HG02759 (cell line): ENCODE measurements around the gene PPP3R1.

Experiments used
- ATAC-seq: cut with Tn5 transposase; IDR thresholded peaks from one replicate; pipeline ENCODE4 v1.9.1; 2021; ENCODE audit warnings: mild to moderate bottlenecking, moderate library complexity; ENCODE audit not compliant: unreplicated experiment

PPP3R1 gene

DNA sequence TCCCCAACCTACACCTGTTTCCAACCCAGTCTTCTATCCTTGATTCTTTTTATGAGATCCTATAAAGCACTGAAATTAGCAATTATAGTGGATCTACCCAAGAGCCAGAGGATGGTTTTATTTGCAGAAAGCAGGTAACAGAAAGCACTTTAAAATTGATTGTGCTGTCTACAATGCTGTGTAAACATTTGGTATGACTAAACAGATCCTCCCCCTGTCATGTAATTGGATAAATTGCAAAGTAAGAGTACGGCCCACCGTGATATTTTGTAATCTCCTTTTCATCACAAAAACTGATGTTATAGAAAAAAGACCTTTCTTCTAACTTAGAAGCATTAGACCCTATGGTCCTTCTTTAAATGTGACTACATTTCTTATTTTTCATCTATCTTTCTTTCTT, 11.3 kb upstream of the PPP3R1 start:
- no peak for ATAC-seq

DNA sequence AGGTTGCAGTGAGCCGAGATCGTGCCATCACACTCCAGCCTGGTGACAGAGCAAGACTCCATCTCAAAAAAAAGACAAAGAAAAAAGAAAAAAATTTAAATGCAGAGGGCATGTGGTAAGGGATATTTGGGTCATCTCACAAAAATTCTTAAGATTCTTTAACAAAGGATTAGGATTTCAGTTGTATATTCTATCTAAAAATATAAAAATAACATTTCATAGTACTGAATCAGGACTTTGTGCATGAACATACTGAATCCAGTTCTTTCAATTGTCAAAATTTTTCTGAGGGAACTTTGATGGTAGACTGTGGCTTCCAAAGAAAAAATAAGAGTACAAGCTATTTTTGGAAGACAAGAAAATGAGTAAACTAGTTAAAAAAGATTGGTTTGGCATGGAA, 6.5 kb upstream of the PPP3R1 start:
- no peak for ATAC-seq

DNA sequence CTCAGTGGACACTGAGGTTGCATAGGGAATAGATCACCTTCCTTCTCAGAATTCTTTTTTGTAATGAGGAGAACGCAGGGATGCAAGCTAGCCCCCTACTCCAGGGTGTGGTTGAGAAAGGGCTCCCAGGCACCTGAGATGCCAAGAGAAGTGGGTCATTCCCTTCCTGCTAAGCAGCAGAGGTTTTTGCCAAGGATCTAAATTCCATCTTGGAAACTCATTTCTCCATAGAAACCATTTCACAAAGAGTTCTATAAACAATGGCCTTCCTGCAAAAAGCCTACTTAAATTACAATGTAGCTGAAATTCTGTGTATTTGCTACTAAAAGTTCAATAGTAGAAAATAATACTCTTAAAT, 3.7 kb upstream of the PPP3R1 start:
- no peak for ATAC-seq

DNA sequence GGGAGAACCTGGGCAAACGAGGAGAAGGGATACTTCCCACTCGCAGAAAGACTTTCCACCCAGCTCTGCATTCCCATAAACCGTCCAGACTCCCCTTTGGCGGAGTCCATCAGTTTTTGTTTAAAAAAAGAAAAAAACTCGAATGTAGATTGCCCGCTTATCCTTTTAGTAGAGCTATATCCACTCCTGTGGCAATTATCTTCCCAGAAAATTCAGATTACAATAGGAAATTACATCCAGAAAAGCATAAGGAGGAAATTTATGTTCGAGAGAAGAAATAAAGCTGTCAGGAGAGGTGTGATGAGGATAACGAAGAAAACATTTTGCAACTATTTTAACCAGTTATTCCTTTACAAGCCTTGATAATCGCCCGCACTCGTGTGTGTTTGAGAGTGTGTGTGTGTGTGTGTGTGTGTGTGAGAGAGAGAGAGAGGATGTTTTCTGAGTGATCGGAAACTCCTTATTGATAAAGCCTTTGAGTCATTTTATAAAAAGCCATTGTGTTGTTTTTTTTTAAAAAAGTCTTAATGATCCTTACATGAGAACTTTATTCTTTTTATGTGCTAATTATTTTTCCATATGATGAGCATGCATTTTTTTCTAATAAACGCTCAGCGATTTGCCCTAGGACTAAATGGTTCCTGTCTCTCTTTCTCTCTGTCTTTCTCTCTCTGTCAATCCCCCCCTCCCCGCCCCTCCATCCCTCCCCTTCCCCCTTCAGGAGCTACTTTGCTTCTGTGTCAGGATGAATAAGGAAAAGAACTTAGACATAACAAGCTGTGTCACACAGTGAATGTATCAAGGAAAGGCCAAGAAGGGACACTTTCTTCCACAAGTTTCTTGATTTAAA, 1.1 kb upstream of the PPP3R1 start:
- ATAC-seq = no peak

DNA sequence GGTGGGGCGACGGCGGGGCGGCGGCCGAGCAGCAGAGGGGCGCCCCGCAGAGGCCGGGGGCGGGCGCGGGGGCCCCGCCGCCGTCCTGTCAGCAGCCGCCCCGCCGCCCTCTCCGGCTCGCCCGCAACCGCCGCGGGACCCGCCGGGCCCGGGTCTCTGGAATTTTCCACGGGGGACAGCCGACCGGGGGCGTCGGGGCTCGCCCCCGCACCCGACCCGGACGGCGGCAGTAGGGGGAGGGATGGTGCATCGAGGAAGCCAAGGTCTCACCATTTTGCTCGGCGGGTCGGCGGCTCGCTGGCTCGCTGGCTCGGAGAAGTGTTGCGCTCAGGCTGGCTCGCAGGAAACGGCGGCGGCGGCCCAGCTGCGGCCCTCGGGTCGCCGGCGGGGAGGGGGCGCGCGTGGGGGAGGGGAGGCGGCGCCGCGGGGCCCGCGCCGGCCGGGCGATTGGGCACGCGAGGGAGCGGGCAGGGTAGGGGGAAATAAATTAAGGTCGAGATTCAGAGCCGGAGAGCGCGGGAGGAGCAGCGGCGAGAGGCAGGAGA, 405 bp downstream of the PPP3R1 start:
- peak; percentile 16 for ATAC-seq

DNA sequence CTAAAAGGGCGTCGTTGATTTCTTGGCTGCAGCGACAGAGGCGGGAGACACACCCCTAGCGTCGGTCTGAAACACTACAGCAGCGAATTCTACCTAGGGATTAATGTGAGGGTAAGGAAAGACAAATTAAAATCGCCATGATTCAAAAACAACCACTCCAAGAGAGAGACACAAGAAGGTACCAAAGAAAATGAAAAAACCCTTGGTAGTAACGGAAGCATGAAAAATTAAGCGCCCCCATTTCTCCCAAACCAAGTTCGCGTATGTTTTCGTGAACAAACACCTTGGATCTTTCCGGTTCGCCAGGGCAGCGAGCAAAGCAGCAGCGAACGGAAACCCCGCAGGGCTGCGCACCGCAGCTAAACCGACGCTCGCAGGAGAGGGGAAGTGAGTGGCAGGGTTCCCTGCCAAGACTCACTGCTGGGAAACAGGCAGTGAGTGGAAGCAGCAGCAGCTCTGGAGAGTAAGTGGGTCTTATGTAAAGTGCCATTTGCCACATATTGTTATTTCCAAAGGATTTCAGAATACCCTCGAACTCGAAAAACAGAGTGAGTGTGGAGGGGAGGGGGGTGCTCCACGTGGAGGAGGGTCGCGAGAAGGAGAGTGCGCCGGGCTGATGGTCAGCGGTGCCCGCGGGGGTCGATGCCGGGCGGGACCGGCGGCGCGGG, 1.0 kb downstream of the PPP3R1 start:
- ATAC-seq = peak; percentile 48

DNA sequence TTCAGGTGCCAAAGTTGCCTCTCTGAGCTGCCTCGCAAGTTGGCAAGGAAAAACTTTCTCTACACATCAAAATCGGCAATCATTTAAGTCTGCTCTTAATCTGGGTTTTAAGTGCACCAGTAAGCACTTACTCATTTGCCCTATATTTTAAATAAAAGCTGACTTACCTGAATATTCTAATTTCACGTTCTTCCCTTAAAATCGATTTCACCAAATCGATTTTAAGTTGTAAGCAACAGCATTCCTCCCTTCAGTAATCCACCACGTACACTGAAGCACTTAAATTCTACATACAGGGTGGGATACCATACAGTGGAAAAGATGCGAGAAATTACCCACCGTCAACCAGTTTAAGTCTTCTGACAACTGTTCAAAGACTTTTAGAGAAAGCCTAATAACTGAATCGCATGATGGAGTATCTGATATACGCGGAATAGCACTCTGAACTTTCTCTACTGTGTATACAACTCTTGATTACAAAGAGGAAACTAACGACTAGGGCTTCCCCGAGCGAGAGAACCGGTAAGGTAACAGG, 1.6 kb downstream of the PPP3R1 start:
- no peak for ATAC-seq

DNA sequence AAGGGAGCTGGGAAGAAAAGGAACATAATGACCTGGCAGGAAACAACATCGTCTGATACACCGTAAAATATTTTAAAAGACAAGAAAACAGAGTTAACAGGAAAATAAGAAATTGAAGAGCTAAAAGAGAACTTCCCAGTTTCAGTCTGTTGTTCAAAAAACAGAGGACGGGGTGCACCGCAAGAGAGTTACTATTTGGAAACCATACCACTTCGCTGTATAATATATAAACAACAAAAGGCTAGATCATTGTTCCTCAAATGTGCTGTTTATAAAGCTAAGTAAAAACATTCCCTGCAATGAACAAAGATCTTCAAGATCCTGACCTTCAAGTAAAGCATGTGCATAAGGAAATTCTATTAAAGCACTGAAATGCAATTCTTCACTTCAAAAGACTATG, 2.1 kb downstream of the PPP3R1 start:
- no peak for ATAC-seq

DNA sequence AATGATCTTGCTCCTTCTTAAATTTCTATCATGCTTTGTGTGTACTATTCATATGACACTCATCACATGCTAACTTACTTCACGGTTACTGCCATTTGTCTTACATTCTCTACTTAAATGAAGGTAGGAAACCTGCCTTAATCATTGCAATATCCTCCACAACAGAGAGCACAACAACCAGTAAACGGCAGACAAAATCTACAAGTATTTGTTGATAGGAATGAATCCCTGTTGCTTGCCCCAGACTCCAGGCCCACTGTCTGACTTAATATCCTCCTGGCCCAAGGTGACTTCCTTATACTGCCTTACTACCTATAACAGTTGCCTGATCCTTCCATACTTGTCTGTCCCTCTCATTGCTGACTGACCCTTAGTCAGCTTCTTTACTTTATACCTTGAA, 3.5 kb downstream of the PPP3R1 start:
- ATAC-seq = no peak

DNA sequence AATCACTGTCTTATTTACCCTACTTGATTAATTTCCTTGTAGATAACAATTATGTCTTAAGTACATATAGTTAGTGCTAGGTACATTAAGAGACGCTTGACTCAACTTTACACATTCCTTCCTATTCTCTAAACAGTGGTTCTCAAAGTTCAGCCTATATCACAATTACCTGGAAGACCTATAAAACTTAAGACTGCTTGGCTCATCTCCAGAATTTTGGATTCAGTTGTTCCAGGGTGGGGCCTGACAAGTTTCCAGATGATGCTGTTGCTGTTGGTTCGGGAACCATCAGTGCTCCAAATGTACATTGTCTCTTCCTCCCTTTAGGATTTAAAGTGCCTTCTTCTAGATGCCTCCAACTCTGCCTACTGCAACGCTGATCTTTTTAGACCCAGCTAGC, 4.0 kb downstream of the PPP3R1 start:
- no peak for ATAC-seq

DNA sequence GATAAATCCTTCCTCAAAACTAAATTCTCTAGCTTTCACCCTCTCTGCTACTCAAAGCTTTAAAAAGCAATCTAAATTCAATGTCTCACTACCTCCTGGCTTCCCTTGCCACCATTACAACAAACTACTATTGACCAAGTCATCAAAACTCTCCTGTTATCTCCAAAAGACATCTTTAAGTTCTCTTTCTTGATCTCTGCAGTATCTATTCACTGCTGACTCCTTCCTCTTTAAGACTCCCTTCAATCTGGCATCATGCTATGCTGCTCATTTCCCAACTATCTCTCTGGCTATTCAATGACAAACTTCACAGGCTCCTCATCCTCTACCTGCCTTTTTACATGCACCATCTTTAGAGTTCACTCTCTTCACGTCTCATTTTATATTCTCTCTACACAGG, 5.9 kb downstream of the PPP3R1 start:
- ATAC-seq = no peak

DNA sequence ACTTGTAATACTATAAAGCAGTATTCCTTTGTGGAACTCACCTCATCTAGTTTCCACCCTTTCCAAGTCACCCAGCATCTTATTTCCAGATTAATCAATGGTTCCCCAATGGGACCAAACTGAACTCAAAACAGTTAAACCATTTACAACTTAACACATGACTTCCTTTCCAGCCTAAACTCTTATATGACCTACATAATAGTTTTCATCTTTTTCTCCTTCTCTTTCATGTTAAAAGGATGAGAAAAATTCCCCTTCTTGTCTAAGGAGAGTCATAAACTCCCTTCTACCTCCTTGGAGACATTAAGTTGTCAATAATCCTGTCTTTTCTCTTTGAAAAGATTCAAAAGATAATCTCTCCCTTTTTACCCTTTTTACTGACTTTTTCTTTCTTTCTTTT, 6.7 kb downstream of the PPP3R1 start:
- no peak for ATAC-seq

DNA sequence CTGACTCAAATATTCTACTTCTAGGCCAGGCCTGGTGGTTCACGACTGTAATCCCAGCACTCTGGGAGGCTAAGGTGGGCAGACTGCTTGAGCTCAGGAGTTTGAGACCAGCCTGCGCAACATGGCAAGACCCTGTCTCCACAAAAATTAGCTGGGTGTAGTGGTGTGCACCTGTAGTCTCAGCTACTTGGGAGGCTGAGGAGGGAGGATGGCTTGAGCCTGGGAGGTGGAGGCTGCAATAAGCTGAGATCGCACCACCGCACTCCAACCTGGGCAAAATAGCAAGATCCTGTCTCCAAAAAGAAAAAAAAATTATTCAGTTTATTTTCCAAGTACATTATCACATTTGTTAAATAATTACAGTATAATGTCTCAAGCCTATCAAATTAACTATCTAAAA, 7.3 kb downstream of the PPP3R1 start:
- ATAC-seq = no peak

DNA sequence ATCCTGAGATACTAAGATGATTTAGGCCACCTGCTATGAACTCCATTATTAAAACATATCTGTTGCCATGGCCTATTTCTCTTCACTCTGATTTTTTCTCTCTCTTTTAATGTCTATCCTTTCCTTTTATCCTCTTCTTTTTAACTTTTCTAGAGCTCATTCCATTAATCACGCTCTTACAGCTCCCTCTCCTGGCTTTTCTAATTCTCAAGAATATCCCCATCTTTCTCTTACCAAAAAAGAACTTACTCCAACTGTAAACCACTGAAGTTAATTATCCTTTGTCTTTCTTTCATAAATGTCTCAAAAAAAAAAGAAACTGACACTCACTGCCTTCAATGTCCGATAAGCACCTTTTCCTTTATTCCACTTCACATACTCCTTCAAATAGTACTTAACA, 7.9 kb downstream of the PPP3R1 start:
- no peak for ATAC-seq

DNA sequence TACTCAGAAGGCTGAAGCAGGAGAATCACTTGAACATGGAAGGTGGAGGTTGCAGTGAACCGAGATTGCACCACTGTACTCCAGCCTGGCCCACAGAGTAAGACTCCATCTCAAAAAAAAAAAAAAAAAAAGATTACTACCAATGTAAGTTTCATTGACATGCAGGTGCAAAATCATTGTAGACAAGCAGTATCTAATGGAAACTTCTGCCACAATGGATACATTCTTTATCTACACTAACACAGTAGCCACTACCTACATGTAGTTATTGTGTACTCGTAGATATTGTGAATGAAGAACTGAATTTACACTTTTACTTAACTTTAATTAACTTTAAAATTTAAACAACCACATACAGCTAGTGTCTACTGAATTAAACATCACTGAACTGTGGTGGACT, 10.6 kb downstream of the PPP3R1 start:
- ATAC-seq = no peak

DNA sequence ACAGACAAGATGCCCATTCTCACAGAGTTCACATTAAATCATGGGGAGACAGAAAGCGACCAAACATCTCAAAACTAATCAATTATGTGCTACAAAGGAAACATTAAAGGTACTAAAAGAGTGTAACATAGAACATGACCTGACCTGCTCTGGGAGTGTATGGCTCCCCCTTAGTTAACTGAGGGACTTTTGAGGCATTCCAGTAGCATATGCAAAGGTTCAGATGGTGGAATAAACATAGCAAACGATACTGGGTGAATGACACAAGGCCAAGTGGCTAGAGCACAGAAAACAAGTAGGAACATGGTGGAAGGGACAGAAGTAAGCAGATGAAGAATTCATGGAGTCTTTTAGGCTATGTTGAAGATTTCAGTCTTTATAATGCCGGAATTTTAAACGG, 11.9 kb downstream of the PPP3R1 start:
- no peak for ATAC-seq

DNA sequence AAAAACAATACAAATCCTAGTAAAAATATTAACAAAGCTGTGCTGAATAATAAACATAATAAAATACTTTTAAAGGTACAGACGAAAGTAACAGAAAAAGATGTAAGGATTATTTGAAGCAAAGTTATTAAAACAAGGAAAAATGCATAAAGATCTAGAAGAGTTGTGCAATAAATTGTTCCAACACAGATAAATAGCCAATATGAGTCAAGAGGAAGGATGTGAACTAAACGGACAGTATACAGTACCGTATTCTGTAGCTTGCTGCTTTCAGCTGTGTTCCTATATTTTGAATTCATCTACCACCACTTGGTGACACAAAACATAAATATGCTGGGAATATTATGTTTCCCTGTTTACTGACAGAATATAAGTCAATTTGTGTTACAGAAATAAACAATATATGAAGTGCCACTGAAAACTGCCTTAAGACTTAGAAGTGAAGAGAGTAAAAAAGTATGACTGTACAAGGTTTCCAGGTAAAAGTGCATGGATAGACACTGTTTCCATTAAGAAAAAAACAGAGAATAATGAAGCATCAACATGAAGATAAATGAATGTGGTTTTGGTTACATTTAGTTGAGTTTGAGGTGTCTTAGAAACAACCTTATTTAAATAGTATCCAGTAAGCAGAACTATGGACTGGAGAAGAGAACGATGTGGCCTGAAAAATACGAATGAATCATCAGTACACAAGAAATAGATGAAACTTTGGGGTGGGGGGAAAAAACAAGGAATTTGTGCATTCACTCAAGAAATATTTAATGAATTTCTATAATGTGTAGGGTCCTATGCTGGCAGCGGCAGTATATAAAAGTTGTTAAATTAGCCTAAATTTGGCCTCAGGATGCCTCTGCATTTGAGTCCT, 13.1 kb downstream of the PPP3R1 start:
- no peak for ATAC-seq

DNA sequence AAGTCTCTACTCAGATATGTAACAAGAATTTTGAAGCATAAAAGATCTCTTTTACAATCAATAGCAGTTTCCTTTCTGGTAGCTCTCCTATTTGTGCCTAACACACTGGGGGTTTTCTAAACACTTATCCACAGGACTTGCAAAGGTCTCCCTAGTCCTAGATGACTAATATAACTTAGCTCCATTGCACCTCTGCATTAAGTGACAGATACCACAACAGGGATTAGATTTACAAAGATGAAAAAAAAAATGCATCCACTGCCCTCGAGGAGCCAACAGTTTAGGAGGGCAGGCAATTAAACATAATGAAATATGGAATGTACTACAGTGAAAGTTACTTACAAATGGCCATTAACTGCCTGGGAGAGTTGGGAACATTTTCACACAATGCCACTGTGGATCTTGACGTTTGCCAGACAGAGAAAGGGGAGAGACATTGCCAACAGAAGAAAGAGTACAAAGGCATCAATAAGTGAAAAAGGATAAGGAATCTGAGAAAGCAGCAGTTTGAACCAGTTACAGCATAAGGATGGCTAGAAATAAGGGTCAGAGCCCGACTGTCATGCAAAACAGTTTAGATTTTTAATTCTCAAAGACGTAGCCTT, 14.3 kb downstream of the PPP3R1 start:
- ATAC-seq = no peak

DNA sequence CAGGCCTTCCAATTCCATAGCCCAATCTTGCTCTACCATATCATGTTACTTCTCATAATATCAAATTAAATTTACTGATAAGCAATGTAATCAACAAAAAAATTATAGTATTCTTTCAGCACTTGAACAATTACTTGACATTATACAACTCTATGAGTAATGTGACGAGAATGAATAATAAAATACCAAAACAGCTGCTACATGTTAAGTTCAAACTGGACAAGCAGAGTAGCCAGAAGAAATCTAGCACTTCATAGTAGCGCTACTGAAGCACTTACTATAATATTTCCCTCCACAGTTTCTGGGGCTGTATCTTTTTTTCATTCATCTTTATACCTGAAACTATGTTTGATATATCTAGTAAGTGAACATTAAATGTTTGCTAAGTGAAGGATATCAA, 14.9 kb downstream of the PPP3R1 start:
- ATAC-seq = no peak

DNA sequence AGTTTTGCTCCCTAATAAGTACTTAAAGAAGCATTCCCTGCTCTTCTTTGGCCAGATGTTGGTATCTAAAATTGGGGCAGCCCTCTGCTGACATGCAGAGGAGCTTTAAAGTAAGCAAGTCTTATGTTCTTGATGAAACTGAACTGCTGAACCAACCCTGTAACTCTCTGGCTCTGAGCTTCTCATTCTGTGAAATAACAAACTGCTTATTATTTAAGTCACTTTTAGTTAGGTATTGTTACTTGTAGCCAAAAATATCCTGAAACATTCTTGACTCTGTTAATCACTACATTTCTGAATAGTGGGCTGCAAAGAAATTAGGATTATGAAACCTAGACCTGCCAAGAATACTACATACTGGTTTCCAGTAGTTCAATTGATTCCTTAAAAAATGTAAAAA, 15.5 kb downstream of the PPP3R1 start:
- no peak for ATAC-seq
